ENCODE data around the gene GHDC.
"Not testable (repeated sequence)": the region's sequence is repeated elsewhere in the genome, so short reads cannot be mapped to it uniquely, and the experiment has no call there.

The GHDC gene

DNA sequence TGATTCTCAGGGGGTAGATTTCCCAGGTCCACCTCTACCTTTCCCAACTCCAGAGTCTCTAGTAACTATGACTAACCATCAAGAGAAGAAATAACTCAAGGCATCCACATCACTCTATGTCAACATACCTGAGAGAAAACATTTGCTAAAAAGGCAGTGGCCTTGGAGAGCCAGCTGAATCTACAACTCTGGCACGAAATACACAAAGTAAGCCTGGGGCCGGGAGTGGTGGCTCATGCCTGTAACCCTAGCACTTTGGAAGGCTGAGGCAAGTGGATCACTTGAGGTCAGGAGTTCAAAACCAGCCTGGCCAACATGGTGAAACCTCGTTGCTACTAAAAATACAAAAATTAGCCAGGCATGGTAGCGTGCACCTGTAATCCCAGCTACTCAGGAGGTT, 51.2 kb downstream of the GHDC start:
- DNase-seq = not testable (repeated sequence)

GRCh38 chr17:42142371-42142896, 51.9 kb downstream of the GHDC start:
- no peak for DNase-seq

DNA sequence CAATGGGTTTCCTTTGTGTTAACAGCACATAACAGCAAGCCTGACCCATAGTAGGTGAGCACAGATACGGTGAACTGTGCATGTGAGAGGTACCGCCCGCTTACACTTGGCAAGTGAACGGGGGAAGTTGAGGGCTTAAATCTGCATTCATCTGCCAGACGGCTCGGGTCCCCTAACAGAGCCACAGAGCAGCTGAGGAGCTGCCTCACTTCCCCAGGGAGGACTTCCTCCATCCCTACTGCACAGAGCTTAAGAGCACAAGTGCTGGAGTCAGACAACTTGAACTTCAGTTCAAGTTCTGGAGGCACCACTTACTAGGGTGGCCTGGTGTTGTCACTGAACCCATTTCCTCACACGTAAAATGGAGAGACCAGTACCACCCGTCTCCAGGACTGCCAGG, 52.9 kb downstream of the GHDC start:
- DNase-seq = no peak

- DNase-seq = not testable (repeated sequence)
Observed at GRCh38 chr17:42140690-42141089, 53.6 kb downstream of the GHDC start.

All from right hindlimb (tissue), 1 donor.